ENCODE measurements around the gene E2F4.

DNA sequence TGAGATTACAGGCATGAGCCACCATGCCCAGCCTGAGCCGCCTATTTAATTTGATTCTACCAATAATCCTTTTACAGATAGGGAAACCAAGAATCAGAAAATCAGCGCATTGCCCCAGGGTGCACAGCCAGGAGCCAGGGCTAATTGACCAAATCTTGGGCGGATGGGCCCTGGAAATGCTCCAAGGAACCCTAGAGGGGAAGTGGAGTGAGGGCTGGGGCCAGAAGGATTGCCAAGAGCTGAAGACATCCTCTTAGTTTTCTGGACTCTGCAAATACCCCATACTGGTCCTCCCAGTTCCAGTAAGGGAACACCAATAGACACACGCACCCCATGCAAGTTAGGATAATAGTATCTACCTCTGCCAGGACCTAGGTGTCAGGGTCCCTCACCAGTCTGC is 51.5 kb downstream of the E2F4 start:
- TF ChIP-seq, protein P1, sequence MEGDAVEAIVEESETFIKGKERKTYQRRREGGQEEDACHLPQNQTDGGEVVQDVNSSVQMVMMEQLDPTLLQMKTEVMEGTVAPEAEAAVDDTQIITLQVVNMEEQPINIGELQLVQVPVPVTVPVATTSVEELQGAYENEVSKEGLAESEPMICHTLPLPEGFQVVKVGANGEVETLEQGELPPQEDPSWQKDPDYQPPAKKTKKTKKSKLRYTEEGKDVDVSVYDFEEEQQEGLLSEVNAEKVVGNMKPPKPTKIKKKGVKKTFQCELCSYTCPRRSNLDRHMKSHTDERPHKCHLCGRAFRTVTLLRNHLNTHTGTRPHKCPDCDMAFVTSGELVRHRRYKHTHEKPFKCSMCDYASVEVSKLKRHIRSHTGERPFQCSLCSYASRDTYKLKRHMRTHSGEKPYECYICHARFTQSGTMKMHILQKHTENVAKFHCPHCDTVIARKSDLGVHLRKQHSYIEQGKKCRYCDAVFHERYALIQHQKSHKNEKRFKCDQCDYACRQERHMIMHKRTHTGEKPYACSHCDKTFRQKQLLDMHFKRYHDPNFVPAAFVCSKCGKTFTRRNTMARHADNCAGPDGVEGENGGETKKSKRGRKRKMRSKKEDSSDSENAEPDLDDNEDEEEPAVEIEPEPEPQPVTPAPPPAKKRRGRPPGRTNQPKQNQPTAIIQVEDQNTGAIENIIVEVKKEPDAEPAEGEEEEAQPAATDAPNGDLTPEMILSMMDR (IDR thresholded peaks at IDR 0.05) = no peak
- TF ChIP-seq ZFX (IDR thresholded peaks at IDR 0.05; ENCODE audit: borderline replicate concordance) = no peak
